Measurements from ENCODE around the gene BLOC1S5.
"Not testable (repeated sequence)": the region's sequence is repeated elsewhere in the genome, so short reads cannot be mapped to it uniquely, and the experiment has no call there.

The BLOC1S5 gene

GRCh38 chr6:7983967-7984366 is 80.2 kb downstream of the BLOC1S5 start:
- not testable (repeated sequence) for H3K27me3 ChIP-seq (ENCODE audit: control insufficient read depth, insufficient read depth, low read length); H3K4me3 ChIP-seq (ENCODE audit: low read length)

GRCh38 chr6:7979831-7980230 is 84.4 kb downstream of the BLOC1S5 start:
- no peaks in the 10 kb centered on the region for H3K27me3 ChIP-seq (ENCODE audit: control insufficient read depth, insufficient read depth, low read length)
- H3K36me3 ChIP-seq (ENCODE audit: insufficient read depth, low read length) = no peaks in the 10 kb centered on the region
- no peak overlapping the region for H3K9ac ChIP-seq (ENCODE audit: low read depth, low read length)
- peaks cover 14% of the 10 kb centered on the region for H3K4me1 ChIP-seq (ENCODE audit: control insufficient read depth, insufficient read depth, low read length)
- H3K9me3 ChIP-seq (replicated peaks; ENCODE audit: low read length) = no peaks in the 10 kb centered on the region
- no peak overlapping the region for H3K4me2 ChIP-seq (ENCODE audit: low read length)
- H3K4me3 ChIP-seq (ENCODE audit: low read length) = no peak overlapping the region

More at GRCh38 chr6:7983967-7984366, 80.2 kb downstream of the BLOC1S5 start:
- H3K4me1 ChIP-seq (ENCODE audit: control insufficient read depth, insufficient read depth, low read length); H3K9me3 ChIP-seq (replicated peaks; ENCODE audit: low read length); H3K4me2 ChIP-seq (ENCODE audit: low read length); H3K36me3 ChIP-seq (ENCODE audit: insufficient read depth, low read length); H3K9ac ChIP-seq (ENCODE audit: low read depth, low read length): not testable (repeated sequence)

- no peak overlapping the region for H3K4me3 ChIP-seq (ENCODE audit: low read length)
- no peak overlapping the region for H3K4me2 ChIP-seq (ENCODE audit: low read length)
- no peak overlapping the region for H3K9ac ChIP-seq (ENCODE audit: low read depth, low read length)
- H3K27me3 ChIP-seq (ENCODE audit: control insufficient read depth, insufficient read depth, low read length) = no peaks in the 10 kb centered on the region
- no peaks in the 10 kb centered on the region for H3K9me3 ChIP-seq (replicated peaks; ENCODE audit: low read length)
- H3K36me3 ChIP-seq (ENCODE audit: insufficient read depth, low read length) = no peaks in the 10 kb centered on the region
- peaks cover 13% of the 10 kb centered on the region for H3K4me1 ChIP-seq (ENCODE audit: control insufficient read depth, insufficient read depth, low read length)
These were observed 85.5 kb downstream of the BLOC1S5 start for GRCh38 chr6:7978736-7979135.

- Histone ChIP-seq H3K4me2 (ENCODE audit: low read length) (no peak overlapping the region), H3K36me3 (ENCODE audit: insufficient read depth, low read length) (no peaks in the 10 kb centered on the region), H3K9ac (ENCODE audit: low read depth, low read length) (no peak overlapping the region), H3K9me3 (replicated peaks; ENCODE audit: low read length) (no peaks in the 10 kb centered on the region), H3K4me1 (ENCODE audit: control insufficient read depth, insufficient read depth, low read length) (peaks cover 13% of the 10 kb centered on the region), H3K27me3 (ENCODE audit: control insufficient read depth, insufficient read depth, low read length) (no peaks in the 10 kb centered on the region), H3K4me3 (ENCODE audit: low read length) (no peak overlapping the region)
These were observed 87.6 kb downstream of the BLOC1S5 start for GRCh38 chr6:7976485-7977056.

- H3K9ac ChIP-seq (ENCODE audit: low read depth, low read length) = no peak overlapping the region
- H3K4me1 ChIP-seq (ENCODE audit: control insufficient read depth, insufficient read depth, low read length) = peaks cover 13% of the 10 kb centered on the region
- peak overlapping the region; percentile 76 for H3K4me2 ChIP-seq (ENCODE audit: low read length)
- H3K4me3 ChIP-seq (ENCODE audit: low read length) = peak overlapping the region; percentile 57
- no peaks in the 10 kb centered on the region for H3K36me3 ChIP-seq (ENCODE audit: insufficient read depth, low read length)
- no peaks in the 10 kb centered on the region for H3K9me3 ChIP-seq (replicated peaks; ENCODE audit: low read length)
- H3K27me3 ChIP-seq (ENCODE audit: control insufficient read depth, insufficient read depth, low read length) = no peaks in the 10 kb centered on the region
These were observed 88.4 kb downstream of the BLOC1S5 start for GRCh38 chr6:7975764-7976146.

GRCh38 chr6:7974938-7975763 is 89.0 kb downstream of the BLOC1S5 start:
- Histone ChIP-seq H3K9ac (ENCODE audit: low read depth, low read length) (no peak overlapping the region), H3K4me3 (ENCODE audit: low read length) (peak overlapping the region; percentile 57), H3K9me3 (replicated peaks; ENCODE audit: low read length) (no peaks in the 10 kb centered on the region), H3K27me3 (ENCODE audit: control insufficient read depth, insufficient read depth, low read length) (no peaks in the 10 kb centered on the region), H3K36me3 (ENCODE audit: insufficient read depth, low read length) (no peaks in the 10 kb centered on the region), H3K4me1 (ENCODE audit: control insufficient read depth, insufficient read depth, low read length) (peaks cover 13% of the 10 kb centered on the region), H3K4me2 (ENCODE audit: low read length) (peak overlapping the region; percentile 76)

GRCh38 chr6:7974565-7974937 is 89.6 kb downstream of the BLOC1S5 start:
- peaks cover 13% of the 10 kb centered on the region for H3K4me1 ChIP-seq (ENCODE audit: control insufficient read depth, insufficient read depth, low read length)
- no peak overlapping the region for H3K4me3 ChIP-seq (ENCODE audit: low read length)
- H3K4me2 ChIP-seq (ENCODE audit: low read length) = peak overlapping the region; percentile 76
- H3K36me3 ChIP-seq (ENCODE audit: insufficient read depth, low read length) = no peaks in the 10 kb centered on the region
- H3K9ac ChIP-seq (ENCODE audit: low read depth, low read length) = no peak overlapping the region
- H3K27me3 ChIP-seq (ENCODE audit: control insufficient read depth, insufficient read depth, low read length) = no peaks in the 10 kb centered on the region
- H3K9me3 ChIP-seq (replicated peaks; ENCODE audit: low read length) = no peaks in the 10 kb centered on the region

GRCh38 chr6:7973584-7973983 is 90.6 kb downstream of the BLOC1S5 start:
- Histone ChIP-seq H3K4me1 (ENCODE audit: control insufficient read depth, insufficient read depth, low read length) (peaks cover 13% of the 10 kb centered on the region), H3K4me2 (ENCODE audit: low read length) (no peak overlapping the region), H3K27me3 (ENCODE audit: control insufficient read depth, insufficient read depth, low read length) (no peaks in the 10 kb centered on the region), H3K9ac (ENCODE audit: low read depth, low read length) (no peak overlapping the region), H3K36me3 (ENCODE audit: insufficient read depth, low read length) (no peaks in the 10 kb centered on the region), H3K4me3 (ENCODE audit: low read length) (no peak overlapping the region), H3K9me3 (replicated peaks; ENCODE audit: low read length) (no peaks in the 10 kb centered on the region)

GRCh38 chr6:7971499-7971898 is 92.7 kb downstream of the BLOC1S5 start:
- Histone ChIP-seq H3K9me3 (replicated peaks; ENCODE audit: low read length) (no peaks in the 10 kb centered on the region), H3K27me3 (ENCODE audit: control insufficient read depth, insufficient read depth, low read length) (no peaks in the 10 kb centered on the region), H3K4me1 (ENCODE audit: control insufficient read depth, insufficient read depth, low read length) (peaks cover 13% of the 10 kb centered on the region), H3K36me3 (ENCODE audit: insufficient read depth, low read length) (no peaks in the 10 kb centered on the region), H3K4me2 (ENCODE audit: low read length) (no peak overlapping the region), H3K4me3 (ENCODE audit: low read length) (no peak overlapping the region), H3K9ac (ENCODE audit: low read depth, low read length) (no peak overlapping the region)

GRCh38 chr6:7970616-7971015 is 93.6 kb downstream of the BLOC1S5 start:
- H3K9me3 ChIP-seq (replicated peaks; ENCODE audit: low read length) = no peaks in the 10 kb centered on the region
- H3K9ac ChIP-seq (ENCODE audit: low read depth, low read length) = no peak overlapping the region
- H3K4me2 ChIP-seq (ENCODE audit: low read length) = no peak overlapping the region
- H3K36me3 ChIP-seq (ENCODE audit: insufficient read depth, low read length) = no peaks in the 10 kb centered on the region
- H3K4me1 ChIP-seq (ENCODE audit: control insufficient read depth, insufficient read depth, low read length) = peaks cover 10% of the 10 kb centered on the region
- H3K27me3 ChIP-seq (ENCODE audit: control insufficient read depth, insufficient read depth, low read length) = no peaks in the 10 kb centered on the region
- H3K4me3 ChIP-seq (ENCODE audit: low read length) = no peak overlapping the region

Data from skeletal muscle satellite cell (primary cell).